ENCODE results near the gene PPARD. TPM values are rescaled to one million over a fixed set of nuclear protein-coding genes. Genes with fewer than 3 reads are reported as not detected.

PPARD gene
- polyA plus RNA-seq, 2 of the 4 experiments (the other 2 are of a cell fraction), result 3.8 to 5.9 TPM

DNA sequence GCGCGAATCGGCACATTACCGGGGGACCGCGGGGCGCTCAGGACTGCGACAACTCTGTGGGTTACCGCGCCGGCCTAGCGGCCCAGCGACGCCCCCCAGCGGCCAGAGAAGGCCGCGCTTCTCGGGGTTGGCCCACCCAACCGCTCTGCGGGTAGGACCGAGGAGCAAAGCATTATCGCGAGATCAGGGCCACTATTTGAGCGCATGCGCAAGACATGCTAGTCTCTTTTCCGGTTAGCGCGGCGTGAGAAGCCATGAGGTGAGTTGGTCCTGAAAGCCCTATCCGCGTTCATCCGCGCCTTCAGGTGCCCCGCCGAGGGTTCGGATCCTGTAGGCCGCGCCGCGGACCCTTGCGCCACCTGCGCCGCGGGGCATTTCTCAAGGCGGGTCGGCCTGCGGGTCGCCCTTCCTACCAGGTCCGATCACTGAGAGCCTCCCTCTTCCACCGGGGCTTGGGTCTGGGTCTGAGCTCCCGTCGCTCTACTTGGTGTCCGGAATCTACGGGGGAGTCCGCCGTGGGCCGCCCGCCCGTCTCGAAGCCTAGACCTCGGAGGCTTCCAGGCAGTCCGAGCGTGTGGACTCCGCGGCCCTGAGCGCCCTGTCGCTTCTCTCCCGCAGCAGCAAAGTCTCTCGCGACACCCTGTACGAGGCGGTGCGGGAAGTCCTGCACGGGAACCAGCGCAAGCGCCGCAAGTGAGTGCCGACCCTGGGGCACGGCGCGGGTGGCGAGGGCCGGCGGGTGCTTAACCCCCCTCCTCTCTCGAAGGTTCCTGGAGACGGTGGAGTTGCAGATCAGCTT lies 126.0 kb downstream of the PPARD start, which contains the start of gene RPL10A:
Gene RPL10A (plus strand): TSS at position 221 of the 799 bp plus-strand sequence. CDS start 34 bp downstream, at position 255.
- ChIA-PET POLR2A (interaction anchor here (0.8 to 1.0 kb wide), 2 partner anchors 108 to 126 kb away, joined by 3 to 4 read pairs; no protein-coding TSS in a partner anchor), CTCF (interaction anchor here (0.6 to 5.3 kb wide), 12 partner anchors 13 to 258 kb away, joined by 3 to 48 read pairs (median 3); partner anchors contain the start of genes FANCE and PPARD)
- no peak for FAIRE-seq
- peak; percentile 86 to 90 for ATAC-seq
- WGBS (ENCODE audit: missing lambda C conversion rate), result 2% methylated on average over 12 of the region's 86 CpGs
- DNase-seq (ENCODE audit: low read depth in 1 of 2, low spot score in 1 of 2), result peak; percentile 73 to 95
- Histone ChIP-seq H3K4me1 (peaks cover 33% of the 10 kb centered on the region), H3K4me2 (peak within 1 kb of the TSS; percentile 98), H3K9me3 (no peaks in the 10 kb centered on the region), H3K27ac (peak within 1 kb of the TSS; percentile 97 to 98), H3K4me3 (peak within 1 kb of the TSS; percentile 99)
- TF ChIP-seq EHMT2 (IDR thresholded peaks at IDR 0.05; ENCODE audit: low read depth) (no peak), RARB (CRISPR knock-in tag; IDR thresholded peaks at IDR 0.05) (no peak), ZC3H11A (IDR thresholded peaks at IDR 0.05) (no peak), HOXA7 (CRISPR knock-in tag; IDR thresholded peaks at IDR 0.05) (no peak), RNF2 (IDR thresholded peaks at IDR 0.05; ENCODE audit: borderline replicate concordance, low read depth) (no peak), ZNF302 (CRISPR knock-in tag; IDR thresholded peaks at IDR 0.05) (no peak), CBX8 (IDR thresholded peaks at IDR 0.05) (no peak), REST (IDR thresholded peaks at IDR 0.05) (peak; percentile 99), ESRRA (IDR thresholded peaks at IDR 0.05; ENCODE audit: borderline replicate concordance, low read length) (no peak), TP53 (CRISPR knock-in tag; IDR thresholded peaks at IDR 0.05) (no peak), HOXB13 (CRISPR knock-in tag; IDR thresholded peaks at IDR 0.05; ENCODE audit: low read depth) (no peak), ZSCAN20 (CRISPR knock-in tag; IDR thresholded peaks at IDR 0.05) (no peak), RAD21 (conservative IDR thresholded peaks at IDR 0.05 in 1 of 2, IDR thresholded peaks at IDR 0.05 in 1 of 2) (peak; percentile 56 to 72), NR3C1 (IDR thresholded peaks at IDR 0.05) (no peak), TFCP2L1 (CRISPR knock-in tag; IDR thresholded peaks at IDR 0.05) (no peak), SMC3 (IDR thresholded peaks at IDR 0.05) (peak; percentile 64), EP300 (IDR thresholded peaks at IDR 0.05) (no peak), GATA3 (IDR thresholded peaks at IDR 0.05; ENCODE audit: borderline replicate concordance) (peak; percentile 63), CBX2 (IDR thresholded peaks at IDR 0.05; ENCODE audit: borderline replicate concordance, low read depth) (no peak), JUN (IDR thresholded peaks at IDR 0.05) (peak; percentile 90 to 99), FOXS1 (CRISPR knock-in tag; IDR thresholded peaks at IDR 0.05) (0 out of 2 replicates have a peak, but pooled peaks have one; percentile 18), MAFK (IDR thresholded peaks at IDR 0.05; ENCODE audit: partially characterized antibody) (no peak), CHD4 (IDR thresholded peaks at IDR 0.05; ENCODE audit: borderline replicate concordance) (no peak), NPAS2 (CRISPR knock-in tag; IDR thresholded peaks at IDR 0.05; ENCODE audit: borderline replicate concordance) (no peak), BHLHE40 (IDR thresholded peaks at IDR 0.05; ENCODE audit: low read depth, low read length) (no peak), RFX5 (IDR thresholded peaks at IDR 0.05) (no peak), KDM5A (IDR thresholded peaks at IDR 0.05) (no peak), MAZ (IDR thresholded peaks at IDR 0.05; ENCODE audit: borderline replicate concordance, low read depth, low read length) (no peak), FOSB (CRISPR knock-in tag; IDR thresholded peaks at IDR 0.05) (no peak), MYC (IDR thresholded peaks at IDR 0.05; ENCODE audit: borderline replicate concordance, low read length) (peak; percentile 94), EHF (CRISPR knock-in tag; IDR thresholded peaks at IDR 0.05) (no peak), FOSL2 (IDR thresholded peaks at IDR 0.05) (no peak), FOSL2 (CRISPR knock-in tag; IDR thresholded peaks at IDR 0.05) (no peak)
- TF ChIP-seq, protein P1, sequence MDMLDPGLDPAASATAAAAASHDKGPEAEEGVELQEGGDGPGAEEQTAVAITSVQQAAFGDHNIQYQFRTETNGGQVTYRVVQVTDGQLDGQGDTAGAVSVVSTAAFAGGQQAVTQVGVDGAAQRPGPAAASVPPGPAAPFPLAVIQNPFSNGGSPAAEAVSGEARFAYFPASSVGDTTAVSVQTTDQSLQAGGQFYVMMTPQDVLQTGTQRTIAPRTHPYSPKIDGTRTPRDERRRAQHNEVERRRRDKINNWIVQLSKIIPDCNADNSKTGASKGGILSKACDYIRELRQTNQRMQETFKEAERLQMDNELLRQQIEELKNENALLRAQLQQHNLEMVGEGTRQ (IDR thresholded peaks at IDR 0.05), result no peak
- TF ChIP-seq, protein P2, sequence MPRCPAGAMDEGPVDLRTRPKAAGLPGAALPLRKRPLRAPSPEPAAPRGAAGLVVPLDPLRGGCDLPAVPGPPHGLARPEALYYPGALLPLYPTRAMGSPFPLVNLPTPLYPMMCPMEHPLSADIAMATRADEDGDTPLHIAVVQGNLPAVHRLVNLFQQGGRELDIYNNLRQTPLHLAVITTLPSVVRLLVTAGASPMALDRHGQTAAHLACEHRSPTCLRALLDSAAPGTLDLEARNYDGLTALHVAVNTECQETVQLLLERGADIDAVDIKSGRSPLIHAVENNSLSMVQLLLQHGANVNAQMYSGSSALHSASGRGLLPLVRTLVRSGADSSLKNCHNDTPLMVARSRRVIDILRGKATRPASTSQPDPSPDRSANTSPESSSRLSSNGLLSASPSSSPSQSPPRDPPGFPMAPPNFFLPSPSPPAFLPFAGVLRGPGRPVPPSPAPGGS (IDR thresholded peaks at IDR 0.05), result peak; percentile 99
- TF ChIP-seq, protein P3, sequence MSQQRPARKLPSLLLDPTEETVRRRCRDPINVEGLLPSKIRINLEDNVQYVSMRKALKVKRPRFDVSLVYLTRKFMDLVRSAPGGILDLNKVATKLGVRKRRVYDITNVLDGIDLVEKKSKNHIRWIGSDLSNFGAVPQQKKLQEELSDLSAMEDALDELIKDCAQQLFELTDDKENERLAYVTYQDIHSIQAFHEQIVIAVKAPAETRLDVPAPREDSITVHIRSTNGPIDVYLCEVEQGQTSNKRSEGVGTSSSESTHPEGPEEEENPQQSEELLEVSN (IDR thresholded peaks at IDR 0.05; ENCODE audit: borderline replicate concordance, low read depth), result peak; percentile 40
